Endothelial cell of umbilical vein (primary cell): ENCODE data around the gene PLEKHD1. TPM values are rescaled to one million over a fixed set of nuclear protein-coding genes. Genes with fewer than 3 reads are reported as not detected.

Experiments
- BruUV-seq: library from RNA; stranded (reverse); fragments of 400-500 nt; replicated peaks from 2 replicates; lab custom pipeline; 2021; lab: Mats Ljungman, UMichigan
- CTCF ChIA-PET: fragments of 300-600, 350-600 bp; sonication (Branson Sonifier 250); formaldehyde crosslinking; loops from one replicate; lab custom pipeline; 2021; ENCODE audit warnings: antibody characterized with exemption, inconsistent platforms; lab: Charles Lee
- POLR2A ChIA-PET: fragments of 300-600, 350-600 bp; sonication (Branson Sonifier 250); formaldehyde crosslinking; loops from one replicate; lab custom pipeline; 2021; ENCODE audit warnings: antibody characterized with exemption, inconsistent platforms; lab: Charles Lee
- DNase-seq: peaks from one replicate; pipeline ENCODE4 v3.0.0-alpha.2; 2011; ENCODE audit warnings: low read depth, low spot score
- FAIRE-seq: peaks from 2 replicates; lab custom pipeline; 2011; peaks lifted over from hg19 to GRCh38; lab: Jason Lieb, UNC
- H2AFZ ChIP-seq: 2 replicates; pipeline ENCODE4 v1.6.0; 2012; ENCODE audit warnings: low read depth, low read length, control low read depth, inconsistent platforms
- H3K27ac ChIP-seq: 2 replicates; pipeline ENCODE4 v1.5.1; 2011; ENCODE audit warnings: low read depth, mild to moderate bottlenecking, control low read depth, low read length, moderate library complexity; ENCODE audit not compliant: insufficient read depth
- H3K27me3 ChIP-seq, 2 experiments: 2 replicates each; pipeline versions ENCODE4 v1.6.0 to v1.6.1; 2011; ENCODE audit warnings: low read length in 2 of 2, mixed read lengths in 1 of 2; ENCODE audit not compliant: control insufficient read depth in 2 of 2, insufficient read depth in 2 of 2
- H3K36me3 ChIP-seq, 2 experiments: 2 replicates in 1 of 2; 3 replicates in 1 of 2; pipeline ENCODE4 v1.5.1; 2011; ENCODE audit warnings: low read length in 2 of 2, mild to moderate bottlenecking in 1 of 2, moderate library complexity in 1 of 2; ENCODE audit not compliant: control insufficient read depth in 2 of 2, insufficient read depth in 2 of 2; ENCODE audit errors: extremely low read depth in 1 of 2
- H3K4me1 ChIP-seq: 3 replicates; pipeline ENCODE4 v1.5.1; 2011; ENCODE audit warnings: mild to moderate bottlenecking, low read length; ENCODE audit not compliant: control insufficient read depth, insufficient read depth; ENCODE audit errors: extremely low read depth
- H3K4me2 ChIP-seq: 2 replicates; pipeline ENCODE4 v1.6.1; 2011; ENCODE audit warnings: low read length, control low read depth, mixed read lengths; ENCODE audit not compliant: insufficient read depth
- H3K4me3 ChIP-seq, 3 experiments: fragments of 200-600 bp in 1 of 3; sonication (generic), shearing (Covaris generic) in 1 of 3; replicated peaks in 1 of 3; 2 replicates each; pipeline ENCODE4 v1.5.1; 2011 to 2016; ENCODE audit warnings: control low read depth in 3 of 3, low read length in 3 of 3, mild to moderate bottlenecking in 2 of 3, inconsistent platforms in 1 of 3, low read depth in 1 of 3, moderate library complexity in 1 of 3; ENCODE audit not compliant: insufficient read depth in 1 of 3
- H3K79me2 ChIP-seq: 2 replicates; pipeline ENCODE4 v1.6.0; 2012; ENCODE audit warnings: low read length, inconsistent platforms; ENCODE audit not compliant: control insufficient read depth, insufficient read depth
- H3K9ac ChIP-seq: replicated peaks from 2 replicates; pipeline ENCODE3; 2011; ENCODE audit warnings: low read length, control low read depth; ENCODE audit not compliant: insufficient read depth; ENCODE audit errors: extremely low read depth
- H3K9me1 ChIP-seq: replicated peaks from 3 replicates; pipeline ENCODE4 v1.6.0; 2011; ENCODE audit warnings: mild to moderate bottlenecking, low read length; ENCODE audit not compliant: control insufficient read depth, insufficient read depth; ENCODE audit errors: extremely low read depth
- H3K9me3 ChIP-seq: replicated peaks from 2 replicates; pipeline ENCODE4 v1.5.1; 2012; ENCODE audit warnings: low read length, inconsistent platforms; ENCODE audit not compliant: control insufficient read depth, insufficient read depth
- H4K20me1 ChIP-seq: replicated peaks from 2 replicates; pipeline ENCODE3; 2011; ENCODE audit warnings: mild to moderate bottlenecking, low read length; ENCODE audit not compliant: control insufficient read depth, insufficient read depth; ENCODE audit errors: extremely low read depth
- EZH2 ChIP-seq: IDR thresholded peaks from 2 replicates; pipeline ENCODE4 v1.6.1; 2012; ENCODE audit warnings: borderline replicate concordance, low read depth, mild to moderate bottlenecking, moderate library complexity, low read length, inconsistent platforms; ENCODE audit not compliant: severe bottlenecking
- FOS ChIP-seq: IDR thresholded peaks from 2 replicates; pipeline ENCODE4 v1.6.1; 2011; ENCODE audit warnings: mild to moderate bottlenecking, low read length, moderate library complexity, borderline replicate concordance; ENCODE audit not compliant: insufficient read depth
- GATA2 ChIP-seq: IDR thresholded peaks from 2 replicates; pipeline ENCODE4 v1.7.0; 2011; ENCODE audit warnings: low read depth, mild to moderate bottlenecking, moderate library complexity, mixed read lengths, low read length; ENCODE audit not compliant: insufficient read length, insufficient read depth
- JUN ChIP-seq: IDR thresholded peaks from 2 replicates; pipeline ENCODE4 v1.6.1; 2011; ENCODE audit warnings: borderline replicate concordance, low read depth; ENCODE audit not compliant: insufficient read length, insufficient read depth
- MYC ChIP-seq: IDR thresholded peaks from one replicate; pipeline ENCODE4 v1.6.1; 2011; ENCODE audit warnings: mild to moderate bottlenecking, low read depth, low read length
- POLR2A ChIP-seq: IDR thresholded peaks from 2 replicates; pipeline ENCODE4 v1.6.1; 2012; ENCODE audit warnings: low read depth, mild to moderate bottlenecking, control low read depth, low read length
- POLR2AphosphoS5 ChIP-seq: IDR thresholded peaks from 2 replicates; pipeline ENCODE4 v1.6.1; 2012; ENCODE audit warnings: low read depth, mild to moderate bottlenecking, control low read depth, low read length, moderate library complexity; ENCODE audit not compliant: insufficient read depth
- dilution Hi-C: fragments of 300-500 bp; cut with MboI; formaldehyde crosslinking; loops from one replicate; pipeline ENCODE4 v1.15.0; 2019; ENCODE audit warnings: low sequenced_read_pairs; ENCODE audit not compliant: extremely low pct_ligation_motif_present
- intact Hi-C: fragments of 100-400 bp; cut with micrococcal nuclease; formaldehyde crosslinking; loops from one replicate; pipeline ENCODE4 v1.10.0; 2022
- polyA plus RNA-seq, 4 experiments: library from polyadenylated mRNA; depleted of rRNA in 3 of 4; stranded (reverse) in 3 of 4; unstranded in 1 of 4; fragments of >200 nt; gene quantifications; 2 replicates each; pipeline versions ENCODE4 v1.2.1 to v1.2.3, GENCODE V29; 2011 to 2012; ENCODE audit warnings: missing spikeins in 1 of 4
- total RNA-seq: library from RNA; stranded (reverse); gene quantifications from 2 replicates; pipeline ENCODE4 v1.2.3, GENCODE V29; 2021
- TF ChIP-seq, protein P1 (sequence below), 2 donors: IDR thresholded peaks; 1 replicate in 1 of 2; 2 replicates in 1 of 2; pipeline ENCODE4 v1.5.1; 2011; ENCODE audit warnings: low read length in 2 of 2, mild to moderate bottlenecking in 2 of 2, moderate library complexity in 2 of 2, control low read depth in 1 of 2, inconsistent platforms in 1 of 2, low read depth in 1 of 2; ENCODE audit not compliant: insufficient read depth in 1 of 2; ENCODE audit errors: extremely low read depth in 1 of 2
- TF ChIP-seq, protein P2 (sequence below): IDR thresholded peaks from 2 replicates; pipeline ENCODE4 v1.6.1; 2011; ENCODE audit not compliant: insufficient read depth, insufficient read length

Gene PLEKHD1
- total and polyA plus RNA-seq, 2 donors (not counting 3 experiments of a cell fraction or from before 2014, with no cell fraction given): 0.01 TPM; not detected in 1

DNA sequence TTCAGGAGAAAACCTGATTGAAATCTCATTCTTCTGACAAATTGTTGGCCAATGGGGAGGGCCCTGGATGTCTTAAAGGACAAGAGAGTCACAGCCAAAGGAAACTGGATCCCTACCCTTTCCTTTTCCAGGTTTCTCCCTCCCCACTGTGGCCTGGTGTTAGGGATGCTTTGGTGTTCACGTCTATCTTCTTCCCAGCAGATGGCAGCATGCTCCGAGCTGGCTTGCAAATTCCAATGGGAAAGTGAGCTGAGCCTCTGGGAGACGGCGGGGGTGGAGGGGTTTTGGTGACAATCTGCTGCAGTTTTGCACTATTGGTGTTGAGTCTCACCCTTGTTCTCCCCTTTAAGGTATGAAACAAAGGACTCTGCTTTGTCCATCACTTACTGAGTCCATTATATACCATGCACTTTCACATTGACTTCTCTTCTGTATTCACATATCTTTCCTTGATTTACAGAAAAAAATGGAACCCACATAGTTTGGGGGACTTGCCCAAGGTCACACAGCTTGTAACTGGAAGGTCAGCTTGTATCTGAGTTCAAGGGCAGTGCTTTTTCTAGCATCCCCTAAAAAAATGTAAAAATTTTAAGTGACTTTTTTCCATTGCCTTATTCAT, 50.8 kb downstream of the PLEKHD1 start:
- Histone ChIP-seq H4K20me1 (no peaks in the 10 kb centered on the region), H3K9me1 (no peaks in the 10 kb centered on the region), H3K9ac (no peak overlapping the region), H3K4me1 (no peaks in the 10 kb centered on the region), H3K4me3 (no peak overlapping the region), H3K4me2 (no peak overlapping the region), H3K79me2 (no peaks in the 10 kb centered on the region), H2AFZ (no peak overlapping the region), H3K9me3 (no peaks in the 10 kb centered on the region), H3K27ac (no peak overlapping the region), H3K27me3 (peaks cover 18 to 26% of the 10 kb centered on the region in 2 experiments), H3K36me3 (no peaks in the 10 kb centered on the region)
- dilution Hi-C loops: no loop called here
- intact Hi-C loops: loop anchor here (1.0 to 2.0 kb wide), 2 partner anchors 39 to 193 kb away; partner anchors contain the start of gene CCDC177
- FAIRE-seq: peak; percentile 71
- CTCF ChIA-PET: interaction anchor here (0.6 to 3.2 kb wide), 30 partner anchors 9 to 492 kb away, joined by 3 to 59 read pairs (median 4); partner anchors contain the start of genes CCDC177 and SRSF5
- peak; percentile 34 for DNase-seq
- POLR2A ChIA-PET: no interaction called here
- TF ChIP-seq, protein P1, sequence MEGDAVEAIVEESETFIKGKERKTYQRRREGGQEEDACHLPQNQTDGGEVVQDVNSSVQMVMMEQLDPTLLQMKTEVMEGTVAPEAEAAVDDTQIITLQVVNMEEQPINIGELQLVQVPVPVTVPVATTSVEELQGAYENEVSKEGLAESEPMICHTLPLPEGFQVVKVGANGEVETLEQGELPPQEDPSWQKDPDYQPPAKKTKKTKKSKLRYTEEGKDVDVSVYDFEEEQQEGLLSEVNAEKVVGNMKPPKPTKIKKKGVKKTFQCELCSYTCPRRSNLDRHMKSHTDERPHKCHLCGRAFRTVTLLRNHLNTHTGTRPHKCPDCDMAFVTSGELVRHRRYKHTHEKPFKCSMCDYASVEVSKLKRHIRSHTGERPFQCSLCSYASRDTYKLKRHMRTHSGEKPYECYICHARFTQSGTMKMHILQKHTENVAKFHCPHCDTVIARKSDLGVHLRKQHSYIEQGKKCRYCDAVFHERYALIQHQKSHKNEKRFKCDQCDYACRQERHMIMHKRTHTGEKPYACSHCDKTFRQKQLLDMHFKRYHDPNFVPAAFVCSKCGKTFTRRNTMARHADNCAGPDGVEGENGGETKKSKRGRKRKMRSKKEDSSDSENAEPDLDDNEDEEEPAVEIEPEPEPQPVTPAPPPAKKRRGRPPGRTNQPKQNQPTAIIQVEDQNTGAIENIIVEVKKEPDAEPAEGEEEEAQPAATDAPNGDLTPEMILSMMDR (IDR thresholded peaks at IDR 0.05; ENCODE audit: extremely low read depth in 1 of 2, insufficient read depth in 1 of 2, low read depth in 1 of 2, low read length in 2 of 2): peak; percentile 61 to 83
- TF ChIP-seq MYC (no peak), JUN (no peak), POLR2A (no peak)
- TF ChIP-seq, protein P2, sequence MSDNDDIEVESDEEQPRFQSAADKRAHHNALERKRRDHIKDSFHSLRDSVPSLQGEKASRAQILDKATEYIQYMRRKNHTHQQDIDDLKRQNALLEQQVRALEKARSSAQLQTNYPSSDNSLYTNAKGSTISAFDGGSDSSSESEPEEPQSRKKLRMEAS: no peak
- BruUV-seq: no TSS peak

DNA sequence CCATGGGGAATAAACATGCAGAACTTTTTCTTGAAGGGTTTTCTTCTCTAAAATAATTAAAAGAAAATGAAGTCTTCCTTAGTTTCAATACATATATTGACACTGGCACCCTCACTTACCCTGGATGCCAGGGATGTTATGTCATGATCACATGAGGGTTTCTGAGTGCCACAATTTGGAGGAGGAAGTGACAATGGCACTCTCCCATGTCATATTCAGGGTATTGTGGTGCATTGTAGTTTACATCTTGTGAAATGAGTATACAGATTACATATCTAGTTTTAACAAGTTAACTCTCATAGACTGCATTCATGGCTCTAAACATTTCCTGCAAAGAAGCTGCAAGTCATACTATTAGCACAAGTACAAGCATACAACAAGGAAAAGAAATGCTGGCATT, 52.4 kb downstream of the PLEKHD1 start:
- H3K79me2 ChIP-seq: no peaks in the 10 kb centered on the region
- DNase-seq: no peak
- H4K20me1 ChIP-seq: no peaks in the 10 kb centered on the region
- H3K4me3 ChIP-seq: no peak overlapping the region
- H3K4me2 ChIP-seq: no peak overlapping the region
- FAIRE-seq: no peak
- intact Hi-C loops: no loop called here
- no TSS peak for BruUV-seq
- H3K4me1 ChIP-seq: no peaks in the 10 kb centered on the region
- ChIA-PET CTCF (interaction anchor here (1.5 to 3.2 kb wide), 2 partner anchors 11 to 37 kb away, joined by 7 to 59 read pairs; partner anchors contain the start of gene CCDC177), POLR2A (no interaction called here)
- H3K27ac ChIP-seq: no peak overlapping the region
- no peaks in the 10 kb centered on the region for H3K36me3 ChIP-seq
- H3K27me3 ChIP-seq: peaks cover 17 to 25% of the 10 kb centered on the region in 2 experiments
- dilution Hi-C loops: no loop called here
- H3K9me1 ChIP-seq: no peaks in the 10 kb centered on the region
- TF ChIP-seq EZH2 (no peak), MYC (no peak), POLR2A (no peak), POLR2AphosphoS5 (no peak), GATA2 (no peak), FOS (no peak), JUN (no peak)
- TF ChIP-seq, protein P2: no peak
- TF ChIP-seq, protein P1 (IDR thresholded peaks at IDR 0.05; ENCODE audit: extremely low read depth in 1 of 2, insufficient read depth in 1 of 2, low read depth in 1 of 2, low read length in 2 of 2): no peak
- no peak overlapping the region for H2AFZ ChIP-seq
- H3K9me3 ChIP-seq: no peaks in the 10 kb centered on the region
- H3K9ac ChIP-seq: no peak overlapping the region
